Mucosa of gallbladder (tissue), 1 donor: Measurements from ENCODE around the gene AGAP9. TPM values are rescaled to one million over a fixed set of nuclear protein-coding genes. Genes with fewer than 3 reads are reported as not detected.
"Not testable (repeated sequence)": the region's sequence is repeated elsewhere in the genome, so short reads cannot be mapped to it uniquely, and the experiment has no call there.

ENCODE experiments used
- DNase-seq: peaks from one replicate; pipeline ENCODE4 v3.0.0-alpha.2; 2020; ENCODE audit warnings: low spot score
- total RNA-seq: library from RNA; stranded (reverse); gene quantifications from one replicate; pipeline ENCODE4 v1.2.1, GENCODE V29; 2021
- donor health status: DM: no; HTN: no; CAD: no.

AGAP9 gene
- total RNA-seq: 10.8 TPM

DNA sequence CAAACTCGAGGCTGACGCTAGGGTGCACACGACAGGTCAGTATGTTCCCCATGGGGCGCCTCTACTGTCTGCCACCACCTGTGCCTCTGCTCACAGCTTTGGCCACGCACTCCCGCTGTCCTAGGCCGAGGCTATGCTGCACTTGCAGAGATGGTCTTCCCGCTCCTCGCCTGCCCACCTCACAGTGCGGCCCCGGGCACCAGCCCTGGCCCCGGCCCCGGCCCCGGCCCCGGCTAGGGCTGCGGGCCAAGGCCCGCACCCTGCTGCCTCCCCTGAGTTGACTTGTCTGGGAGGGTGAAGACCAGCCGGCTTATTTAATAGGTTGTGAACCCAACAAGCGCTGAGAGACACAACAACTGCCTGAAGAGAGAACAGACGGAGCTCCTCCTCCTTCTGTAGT, at the start of gene AGAP9:
TSS of gene AGAP9 (minus strand) at position 164 of the 400 bp plus-strand sequence. CDS start at position 52, 112 bp downstream.
- DNase-seq: not testable (repeated sequence)

- not testable (repeated sequence) for DNase-seq
These were observed 47.9 kb upstream of the AGAP9 start for GRCh38 chr10:47571138-47571912.

DNA sequence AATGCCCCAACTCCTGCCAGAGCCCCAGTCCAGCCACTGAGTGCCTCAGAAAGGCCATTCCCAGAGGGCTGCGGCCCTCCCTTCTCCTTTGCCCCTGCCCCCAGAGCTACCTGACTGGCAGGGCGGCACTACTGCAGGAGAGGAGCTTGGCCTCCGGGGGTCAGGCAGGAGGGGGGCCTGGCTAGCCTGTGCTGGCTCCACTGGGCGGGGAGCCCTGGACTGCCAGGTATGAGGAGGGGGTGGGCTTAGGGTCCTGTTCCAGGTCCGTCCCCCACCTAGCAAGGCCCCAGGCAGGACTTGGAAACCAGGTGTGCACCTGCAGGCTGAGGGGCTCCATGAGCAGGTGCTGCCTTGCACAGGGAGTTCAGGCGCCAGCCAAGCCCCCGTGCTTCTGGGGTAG, 43.3 kb upstream of the AGAP9 start:
- not testable (repeated sequence) for DNase-seq

GRCh38 chr10:47566108-47566699, 42.8 kb upstream of the AGAP9 start:
- not testable (repeated sequence) for DNase-seq

- not testable (repeated sequence) for DNase-seq
These were observed 42.1 kb upstream of the AGAP9 start for GRCh38 chr10:47565517-47565920.

DNA sequence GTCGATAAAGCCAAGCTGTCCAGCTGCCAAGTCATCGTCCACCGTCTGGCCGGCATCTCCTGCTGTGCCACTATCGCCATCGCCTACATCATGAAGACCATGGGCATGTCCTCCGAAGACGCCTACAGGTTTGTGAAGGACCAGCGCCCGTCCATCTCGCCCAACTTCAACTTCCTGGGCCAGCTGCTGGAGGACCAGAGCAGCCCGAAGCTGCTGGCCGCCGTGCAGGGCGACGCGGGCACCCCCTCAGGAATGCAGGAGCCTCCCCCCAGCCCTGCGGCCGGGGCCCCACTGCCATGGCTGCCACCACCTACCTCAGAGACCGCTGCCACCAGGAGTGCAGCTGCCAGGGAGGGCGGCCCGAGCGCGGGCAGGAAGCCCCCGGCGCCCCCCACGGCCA, 41.5 kb upstream of the AGAP9 start:
- DNase-seq: not testable (repeated sequence)

GRCh38 chr10:47564318-47564717, 40.9 kb upstream of the AGAP9 start:
- DNase-seq: not testable (repeated sequence)

- not testable (repeated sequence) for DNase-seq
These were observed 37.0 kb upstream of the AGAP9 start for GRCh38 chr10:47560452-47560851.

GRCh38 chr10:47559718-47560308, 36.4 kb upstream of the AGAP9 start:
- DNase-seq: not testable (repeated sequence)

DNA sequence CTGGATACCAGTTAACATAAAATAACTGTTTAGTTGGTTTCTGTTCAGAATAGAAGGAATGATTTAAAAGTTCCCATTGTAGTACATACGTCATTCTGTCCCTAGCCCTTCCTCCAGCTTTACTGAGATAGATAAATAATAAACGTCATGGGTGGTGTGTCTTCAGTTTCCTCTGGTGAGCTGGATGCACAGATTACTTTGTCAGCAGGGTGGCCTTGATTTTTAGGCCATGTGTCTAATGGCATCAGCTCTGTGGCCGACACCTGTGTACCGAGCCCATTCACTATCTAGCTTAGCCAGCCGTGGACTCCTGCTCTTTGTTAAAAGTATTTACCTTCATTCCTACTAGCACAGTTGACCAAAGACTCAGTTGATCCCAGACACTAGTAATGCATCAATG, 34.7 kb upstream of the AGAP9 start:
- DNase-seq: not testable (repeated sequence)

DNA sequence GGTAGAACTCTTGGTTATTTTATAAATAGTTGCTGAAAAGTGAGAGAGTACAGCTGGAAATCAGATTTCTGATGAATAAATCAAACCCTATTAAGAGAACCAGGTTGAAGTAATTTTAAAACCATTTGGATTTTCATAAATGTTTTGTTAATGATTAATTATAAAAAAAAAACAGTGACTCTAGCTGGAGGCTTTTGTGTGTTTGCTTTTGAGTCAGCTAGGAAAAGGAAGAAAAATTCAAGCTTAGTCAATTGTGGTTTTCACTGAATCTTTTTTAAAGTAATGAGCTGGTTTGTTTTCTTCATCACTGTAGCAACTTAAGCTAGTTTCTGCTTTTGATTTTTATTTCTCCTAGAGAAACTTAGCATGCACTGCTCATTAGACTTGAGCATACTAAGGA, 34.2 kb upstream of the AGAP9 start:
- DNase-seq: not testable (repeated sequence)

- DNase-seq: not testable (repeated sequence)
These were observed 31.9 kb upstream of the AGAP9 start for GRCh38 chr10:47555334-47555733.

- DNase-seq: not testable (repeated sequence)
These were observed 31.1 kb upstream of the AGAP9 start for GRCh38 chr10:47554552-47554951.

DNA sequence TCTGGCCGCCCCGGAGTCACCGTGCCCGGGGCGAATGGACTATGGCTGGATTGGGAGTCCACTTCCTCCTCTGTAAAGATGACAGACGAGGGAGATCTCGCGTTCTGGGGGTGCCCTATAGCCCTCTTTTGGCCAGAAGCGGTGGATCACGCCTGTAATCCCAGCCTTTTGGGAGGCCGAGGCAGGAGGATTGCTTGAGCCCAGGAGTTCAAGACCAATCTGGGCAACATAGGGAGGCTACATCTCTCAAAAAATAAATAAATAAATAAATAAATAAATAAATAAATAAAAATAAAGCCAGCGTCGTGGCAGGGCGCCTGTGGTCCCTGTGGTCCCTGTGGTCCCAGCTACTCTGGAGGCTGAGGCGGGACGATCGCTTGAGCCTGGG, 30.4 kb upstream of the AGAP9 start:
- DNase-seq: not testable (repeated sequence)

DNA sequence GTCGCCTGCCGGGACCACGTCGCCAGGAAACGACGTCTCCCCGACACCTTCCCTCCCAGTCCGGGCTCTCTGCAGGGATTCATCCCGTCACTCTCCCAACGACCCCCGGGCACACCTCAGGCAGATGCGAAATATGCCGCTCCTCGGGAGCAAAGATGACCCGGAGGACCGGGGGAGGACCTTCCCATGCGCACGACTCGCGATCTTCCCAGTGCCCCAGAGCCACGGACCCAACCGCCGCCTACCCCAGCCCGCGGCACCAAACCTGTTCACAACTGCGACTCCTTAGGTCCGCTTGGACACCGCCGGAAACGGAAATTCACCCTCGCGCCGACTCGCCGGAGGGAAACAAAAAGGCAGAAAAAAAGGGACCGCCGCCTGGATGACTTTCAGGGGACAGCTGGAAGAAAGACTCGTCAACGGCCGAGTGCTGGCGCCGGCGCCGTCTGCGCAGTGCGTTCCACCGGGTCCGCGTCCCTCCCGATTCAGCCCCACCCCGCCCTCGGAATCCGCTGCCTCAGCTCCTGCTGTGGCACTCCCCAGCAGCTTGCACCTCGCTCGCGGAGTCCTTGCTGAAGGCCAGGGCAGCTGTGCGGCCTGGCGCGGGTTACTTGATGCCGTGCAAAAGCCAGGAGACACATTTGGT, 29.9 kb upstream of the AGAP9 start:
- peak; percentile 79 for DNase-seq

GRCh38 chr10:47552719-47553118, 29.3 kb upstream of the AGAP9 start:
- DNase-seq: peak; percentile 56

GRCh38 chr10:47547286-47547685, 23.8 kb upstream of the AGAP9 start:
- not testable (repeated sequence) for DNase-seq

DNA sequence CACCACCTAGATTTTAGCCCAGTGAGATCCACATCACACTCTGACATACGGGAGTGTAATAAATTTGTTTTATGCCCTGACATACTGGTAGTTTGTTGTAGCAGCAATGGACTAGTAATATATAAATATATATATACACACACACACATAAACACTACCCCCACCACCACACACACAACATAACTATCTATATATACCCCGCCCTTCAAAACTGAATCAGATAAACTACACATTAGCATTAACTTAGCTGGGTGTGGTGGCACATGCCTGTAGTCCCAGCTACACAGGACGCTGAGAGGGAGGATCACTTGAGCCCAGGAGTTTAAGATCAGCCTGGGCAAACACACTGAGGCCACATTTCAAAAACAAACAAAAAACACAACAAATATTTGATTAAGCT, 13.0 kb upstream of the AGAP9 start:
- not testable (repeated sequence) for DNase-seq

DNA sequence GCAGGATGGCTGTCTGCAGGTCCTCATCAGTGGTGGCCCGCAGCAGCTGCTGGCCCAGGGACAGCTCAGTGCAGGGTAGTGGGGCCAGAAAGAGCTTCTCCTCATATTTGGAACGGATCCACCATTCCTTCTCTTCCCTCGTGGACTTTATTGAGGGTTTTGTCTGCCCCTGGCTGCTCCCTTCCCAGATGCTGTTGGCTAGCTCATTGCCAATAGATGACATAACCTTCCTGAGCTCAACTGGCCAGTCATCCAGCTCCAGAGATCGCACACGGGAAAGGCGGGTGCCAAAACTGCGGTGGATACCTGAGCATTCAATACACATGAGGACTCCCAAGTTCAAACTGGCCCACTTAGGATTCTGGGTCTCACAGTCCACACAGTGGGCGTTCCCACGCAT, 21.1 kb downstream of the AGAP9 start:
- DNase-seq: not testable (repeated sequence)

- not testable (repeated sequence) for DNase-seq
These were observed 29.2 kb downstream of the AGAP9 start for GRCh38 chr10:47494226-47494625.

GRCh38 chr10:47491600-47491999, 31.8 kb downstream of the AGAP9 start, which contains the start of gene FAM25G:
Gene FAM25G (minus strand): TSS chr10:47491700. CDS start chr10:47491674, 26 bp downstream.
- not testable (repeated sequence) for DNase-seq

- not testable (repeated sequence) for DNase-seq
These were observed 33.8 kb downstream of the AGAP9 start for GRCh38 chr10:47489630-47490029.
